HG03520 (cell line): ENCODE results near the gene CFDP1.

Experiments
- ATAC-seq: cut with Tn5 transposase; IDR thresholded peaks from one replicate; pipeline ENCODE4 v1.9.1; 2021; ENCODE audit warnings: mild to moderate bottlenecking, moderate library complexity; ENCODE audit not compliant: unreplicated experiment

The CFDP1 gene

DNA sequence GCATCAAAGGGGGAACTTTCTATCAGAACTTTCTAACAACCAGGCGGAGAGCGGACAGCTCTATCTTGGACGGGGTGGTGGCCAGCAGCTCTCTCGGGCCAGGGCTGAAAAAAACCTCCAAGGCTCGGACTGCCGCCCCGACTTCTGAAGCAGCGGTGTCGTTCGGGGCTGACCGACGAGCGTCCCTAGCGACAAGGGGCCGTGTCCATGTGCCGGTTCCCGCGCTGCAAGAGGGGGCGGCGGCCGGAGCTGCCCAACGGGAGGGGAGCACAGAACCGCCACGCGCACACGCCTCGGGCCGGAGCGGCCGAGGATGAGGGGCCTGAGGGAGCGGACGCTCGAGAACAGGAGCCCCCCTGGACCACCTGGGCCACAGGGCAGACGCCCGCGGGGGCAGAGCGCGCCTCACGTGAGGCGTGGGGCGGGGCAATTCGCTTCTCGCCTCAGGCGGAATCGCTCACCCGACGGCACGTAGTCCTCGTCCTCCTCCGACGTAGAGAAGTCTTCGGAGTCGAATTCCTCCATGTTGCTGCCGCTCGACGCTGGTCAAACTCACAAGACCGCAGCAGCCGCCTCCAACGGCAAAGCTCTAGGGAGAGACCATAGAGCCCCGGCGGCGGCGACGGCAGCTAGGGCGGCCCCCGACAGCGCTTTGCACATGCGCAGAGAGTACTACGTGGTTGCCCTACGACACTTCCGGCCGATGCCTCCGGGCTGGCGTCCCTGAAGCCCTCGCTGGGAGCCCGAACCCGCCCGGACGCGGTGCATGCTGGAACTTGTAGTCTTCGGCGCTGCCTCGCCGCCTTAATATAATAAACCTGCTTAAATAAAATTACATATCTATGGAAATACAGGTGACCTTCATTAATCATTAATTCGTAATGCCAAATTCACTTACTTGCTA, at the start of gene CFDP1:
Gene CFDP1 (minus strand): TSS at position 676 of the 904 bp plus-strand sequence. CDS start 151 bp downstream, at position 525.
- peak; percentile 86 for ATAC-seq

GRCh38 chr16:75482434-75483205, 49.3 kb upstream of the CFDP1 start:
- no peak for ATAC-seq

DNA sequence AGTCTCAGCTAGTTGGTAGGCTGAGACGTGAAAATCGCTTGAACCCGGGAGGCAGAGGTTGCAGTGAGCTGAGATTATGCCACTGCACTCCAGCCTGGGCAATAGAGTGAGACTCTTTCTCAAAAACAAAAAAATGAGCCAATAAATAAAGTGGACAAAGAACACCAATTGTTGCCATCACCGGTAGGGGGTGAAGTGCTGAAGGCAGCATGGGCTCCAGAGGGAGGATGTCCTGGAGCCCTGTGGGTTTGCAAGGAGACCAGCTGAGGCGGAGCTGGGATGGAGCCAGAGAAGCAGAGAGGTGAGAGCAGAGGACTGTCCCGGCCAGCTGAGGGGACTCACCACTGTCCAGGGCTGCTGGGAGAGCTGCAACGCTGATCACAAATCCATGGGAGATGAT, 48.2 kb upstream of the CFDP1 start:
- ATAC-seq: no peak

DNA sequence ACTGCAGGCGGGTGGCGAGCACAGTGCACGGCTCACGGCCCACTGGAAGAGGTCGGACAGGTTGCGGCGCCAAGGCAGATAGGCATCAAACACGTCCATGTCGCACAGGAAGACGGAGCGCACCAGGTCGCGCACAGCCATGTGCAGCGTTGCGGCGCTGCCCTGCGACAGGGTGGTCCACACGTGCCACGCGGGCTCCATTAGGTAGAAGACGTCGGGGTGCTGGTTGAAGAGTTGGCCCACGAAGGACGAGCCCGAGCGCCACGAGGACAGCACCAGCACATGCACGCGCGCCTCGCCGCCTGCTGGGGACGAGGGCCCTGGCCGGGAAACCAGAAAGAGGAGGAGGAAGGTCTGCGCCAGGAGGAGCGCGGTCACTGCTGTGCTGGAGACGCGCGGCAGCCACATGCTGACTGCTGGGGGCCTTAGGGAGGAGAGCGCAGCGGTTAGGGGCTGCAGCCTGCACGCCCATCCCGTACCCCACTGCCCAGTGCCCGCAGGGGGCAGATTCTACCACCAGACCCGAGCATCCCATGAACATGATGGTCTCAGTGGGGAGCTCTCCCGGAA, 46.2 kb upstream of the CFDP1 start:
- ATAC-seq: no peak

DNA sequence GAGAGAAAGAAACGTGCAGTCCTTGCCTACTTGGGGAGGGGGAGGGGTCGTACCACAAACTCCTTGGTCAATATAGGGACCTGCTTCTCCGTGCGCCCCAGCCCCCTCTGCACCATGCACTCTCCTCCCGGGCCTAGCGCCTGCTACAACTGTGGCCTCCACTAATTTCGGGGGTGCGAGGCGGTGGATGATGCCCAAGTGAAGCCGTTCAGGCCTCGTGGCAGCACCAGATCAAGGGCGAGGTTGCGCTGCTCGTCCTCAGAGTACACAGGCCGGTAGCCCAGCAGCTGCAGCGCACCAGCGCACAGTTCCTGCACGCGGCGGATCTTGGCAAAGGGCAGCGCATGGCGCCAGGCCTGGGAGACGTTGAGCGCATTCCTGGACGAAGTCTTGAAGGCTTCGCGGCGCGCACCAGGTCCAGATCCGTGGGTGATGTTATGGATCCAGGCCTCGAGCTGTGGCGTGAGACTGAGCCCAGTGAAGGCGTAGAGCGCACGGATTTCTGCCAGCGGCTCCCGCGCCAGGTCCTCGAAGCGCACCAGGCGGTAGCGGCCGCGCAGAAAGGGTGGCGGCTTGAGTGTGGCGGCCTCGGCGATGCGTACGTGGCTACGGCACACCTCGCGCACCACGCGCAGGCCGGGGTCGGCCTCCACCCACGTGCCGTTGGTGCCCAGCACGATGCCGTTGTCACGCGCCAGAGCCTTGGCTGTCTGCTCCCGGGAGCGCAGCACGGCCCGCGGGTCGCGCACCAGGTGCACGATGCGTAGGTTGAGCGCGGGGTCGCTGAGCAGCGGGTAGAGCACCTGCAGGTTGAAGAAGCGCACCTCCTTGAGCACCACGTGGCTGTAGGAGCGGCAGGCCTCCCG, 45.4 kb upstream of the CFDP1 start:
- no peak for ATAC-seq

DNA sequence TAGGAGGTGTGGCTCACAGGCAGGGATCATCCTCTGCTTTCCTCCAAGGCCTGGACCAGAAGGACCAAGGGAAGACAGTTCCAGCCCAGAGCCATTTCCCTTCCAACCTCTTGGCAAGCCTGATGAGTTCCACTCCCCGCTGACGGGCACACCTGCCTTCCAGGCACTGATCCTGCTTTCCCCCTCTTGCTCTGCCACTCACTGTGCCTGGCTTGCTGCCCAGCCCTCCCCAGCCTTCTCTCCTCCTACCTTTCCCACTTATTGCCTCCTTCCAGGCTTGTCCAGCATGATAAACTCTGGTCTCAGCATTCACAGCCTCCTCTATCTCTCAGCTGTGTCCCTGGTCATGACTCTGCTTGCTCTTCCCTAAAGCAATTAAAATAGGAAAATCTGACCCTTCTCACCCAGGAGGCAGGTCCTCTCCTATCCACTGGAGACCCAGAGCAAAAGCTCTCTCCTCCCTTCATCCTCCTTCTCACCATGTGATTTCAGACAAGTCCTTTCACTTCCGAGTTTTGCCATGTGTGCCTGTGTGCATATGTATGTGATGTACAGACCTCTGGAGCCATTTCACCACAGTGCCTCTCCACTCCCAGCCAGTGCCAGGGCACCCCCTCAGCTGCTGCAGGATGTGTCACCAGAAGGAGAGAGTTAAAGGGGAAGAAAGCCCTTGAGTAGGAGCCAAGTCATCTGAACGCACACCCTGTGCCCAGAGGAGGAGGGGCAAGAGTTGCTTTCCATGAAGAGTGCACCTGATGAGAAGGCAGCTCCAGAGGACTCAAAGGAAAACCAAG, 44.6 kb upstream of the CFDP1 start:
- no peak for ATAC-seq

DNA sequence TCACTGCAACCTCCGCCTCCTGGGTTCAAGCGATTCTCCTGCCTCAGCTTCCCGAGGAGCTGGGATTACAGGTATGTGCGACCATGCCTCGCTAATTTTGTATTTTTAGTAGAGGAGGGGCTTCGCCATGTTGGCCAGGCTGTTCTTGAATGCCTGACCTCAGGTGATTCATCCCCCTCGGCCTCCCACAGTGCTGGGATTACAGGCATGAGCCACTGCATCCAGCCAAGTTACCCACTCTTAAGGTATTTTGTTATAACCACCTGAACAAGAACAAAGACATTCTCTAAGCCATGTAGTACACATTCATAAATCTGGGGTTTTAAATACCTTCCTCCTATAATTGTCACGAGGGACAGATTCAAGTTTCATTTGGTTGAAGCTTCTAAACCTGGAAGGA, 43.5 kb upstream of the CFDP1 start:
- ATAC-seq: no peak

DNA sequence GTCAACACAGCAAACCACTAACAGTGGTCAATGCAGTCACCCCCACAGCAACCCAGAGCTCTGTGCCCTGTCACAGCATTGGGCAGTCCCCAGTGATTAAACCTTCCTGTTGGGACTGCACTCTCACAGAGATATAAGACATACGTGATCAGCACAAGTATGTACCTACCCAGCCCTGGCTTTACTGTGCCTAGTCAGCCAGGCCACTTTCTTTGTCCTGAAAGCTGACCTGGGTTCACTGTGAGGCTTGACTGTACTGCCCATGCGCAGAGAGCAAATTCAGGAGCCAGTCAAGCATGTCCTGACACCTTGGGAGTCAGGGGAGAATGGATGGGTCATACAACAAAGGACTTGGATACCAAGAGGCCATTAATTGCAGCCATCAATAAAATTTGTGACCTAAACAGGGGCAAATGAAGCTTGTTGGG, 42.1 kb upstream of the CFDP1 start:
- ATAC-seq: no peak

- ATAC-seq: no peak
These were observed 39.9 kb upstream of the CFDP1 start for GRCh38 chr16:75472908-75473877.

DNA sequence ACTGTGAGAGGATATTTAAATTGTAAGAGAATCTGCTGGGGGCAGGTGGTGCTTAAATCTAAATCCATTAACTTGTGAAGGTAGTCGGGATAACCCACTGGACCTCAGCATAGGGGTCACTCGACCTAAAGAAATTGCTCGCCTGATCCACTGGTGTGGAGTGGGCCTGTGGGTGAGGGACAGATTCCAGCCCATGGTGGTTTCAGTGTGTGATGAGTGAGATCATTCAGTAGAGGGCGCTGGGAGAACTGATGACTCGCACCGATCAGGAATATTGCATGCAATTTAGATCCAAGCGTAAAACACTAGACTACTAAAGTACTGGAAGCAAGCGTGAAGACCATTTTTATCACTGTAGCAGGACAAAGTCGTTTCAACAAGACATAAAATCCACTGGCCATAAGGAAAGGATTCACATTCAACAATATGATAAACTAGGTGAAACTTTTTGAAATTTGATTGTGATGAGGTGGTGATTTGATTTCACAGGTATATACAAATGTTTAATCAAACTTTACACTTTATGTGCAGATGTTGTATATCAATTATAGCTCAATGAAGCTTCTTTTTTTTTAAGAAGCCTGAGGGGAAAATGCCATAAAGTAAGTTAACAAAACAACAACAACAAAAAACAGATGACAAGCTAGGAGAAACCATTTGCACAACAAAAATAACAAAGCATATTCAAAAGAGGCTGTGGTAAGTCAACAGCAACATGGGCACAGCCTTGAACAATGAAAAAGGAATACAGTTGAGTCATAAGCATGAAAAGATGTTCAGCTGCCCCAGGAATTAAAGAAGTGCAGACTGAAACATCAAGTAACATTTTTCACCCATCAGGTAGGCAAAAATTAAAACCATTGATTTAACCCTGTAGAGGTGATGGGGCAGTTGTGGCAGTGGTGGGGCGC, 38.7 kb upstream of the CFDP1 start:
- ATAC-seq: peak; percentile 79

DNA sequence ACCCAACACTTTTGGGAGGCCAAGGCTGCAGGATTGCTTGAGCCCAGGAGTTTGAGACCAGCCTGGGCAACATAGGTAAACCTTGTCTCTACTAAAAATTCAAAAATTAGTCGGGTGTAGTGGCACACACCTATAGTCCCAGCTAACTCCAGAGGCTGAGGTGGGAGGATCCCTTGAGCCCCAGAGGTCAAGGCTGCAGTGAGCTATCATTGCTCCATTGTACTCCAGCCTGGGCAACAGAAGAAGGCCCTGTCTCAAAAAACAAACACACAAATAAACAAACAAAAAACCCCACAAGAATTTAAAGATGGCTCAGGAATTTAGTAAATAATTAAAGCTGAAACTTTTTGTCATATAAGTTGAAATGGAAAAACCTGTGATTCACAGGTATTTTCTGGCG, 33.5 kb upstream of the CFDP1 start:
- ATAC-seq: no peak

GRCh38 chr16:75464122-75464918, 31.0 kb upstream of the CFDP1 start, which contains the start of gene TMEM170A:
TMEM170A (minus strand) TSS chr16:75464689; CDS start chr16:75464600, 89 bp downstream.
- peak; percentile 90 for ATAC-seq

DNA sequence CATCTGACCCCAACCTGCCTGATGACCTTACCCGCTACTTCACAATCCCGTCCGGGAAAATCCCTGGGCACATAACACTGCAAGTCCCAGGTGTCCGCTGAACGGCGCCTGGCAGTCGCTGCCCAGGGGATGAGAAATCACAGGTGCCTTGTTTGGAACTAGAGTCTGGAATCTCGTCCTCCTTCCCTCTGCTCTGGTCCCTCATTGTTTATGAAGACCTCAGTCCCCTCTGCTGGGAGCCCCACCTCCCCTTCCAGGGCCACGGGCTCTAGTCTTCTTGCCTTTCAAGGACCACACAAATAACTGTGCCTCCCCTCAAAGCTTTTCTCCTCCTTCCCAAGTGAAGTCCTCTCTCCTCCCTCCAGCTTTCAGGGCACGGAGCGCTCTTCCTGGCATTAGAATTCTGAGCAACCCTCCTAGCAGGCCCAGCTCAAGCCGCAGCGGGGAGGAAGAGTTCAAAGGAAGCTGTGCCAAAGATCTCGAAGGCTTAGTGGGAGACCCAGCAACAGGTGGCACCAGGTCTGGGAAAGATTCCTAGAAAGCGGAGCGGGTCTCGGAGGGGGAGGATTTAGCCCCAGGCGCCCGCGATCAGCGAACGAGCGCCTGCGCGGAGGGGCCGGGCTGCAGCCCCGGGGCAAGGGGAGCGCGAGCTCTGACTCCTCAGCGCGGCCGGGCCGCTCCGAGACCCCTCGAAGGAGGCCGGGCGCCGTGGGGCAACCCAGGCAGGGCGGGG, 30.3 kb upstream of the CFDP1 start:
- ATAC-seq: peak; percentile 2

DNA sequence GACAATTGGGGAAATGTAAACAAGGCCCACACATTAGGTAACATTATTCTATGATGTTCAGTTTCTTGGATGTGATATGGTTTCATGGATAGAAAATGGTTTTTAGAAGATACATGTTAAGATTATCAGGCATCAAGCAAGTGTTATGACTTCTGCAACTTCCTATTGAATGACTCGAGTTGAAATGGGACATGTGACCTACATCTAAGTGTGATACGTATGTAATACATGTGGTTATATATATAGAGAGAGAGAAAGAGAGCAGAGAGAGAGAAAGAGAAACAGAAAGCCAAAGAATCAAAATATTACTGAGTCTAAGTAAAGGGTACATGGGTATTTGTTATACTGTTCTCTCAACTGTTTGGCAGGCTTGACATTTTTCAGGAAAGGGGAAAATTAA, 29.5 kb upstream of the CFDP1 start:
- peak; percentile 24 for ATAC-seq

GRCh38 chr16:75461575-75461974, 28.3 kb upstream of the CFDP1 start:
- ATAC-seq: no peak

GRCh38 chr16:75460446-75460845, 27.1 kb upstream of the CFDP1 start:
- no peak for ATAC-seq
